H1 (cell line): ENCODE data around the gene COL8A2. TPM values are rescaled to one million over a fixed set of nuclear protein-coding genes. Genes with fewer than 3 reads are reported as not detected.

Experiments used
- CHD7 ChIP-seq: fragments of 300-600 bp; sonication (generic); IDR thresholded peaks from 2 replicates; pipeline ENCODE4 v1.7.1; 2012; ENCODE audit warnings: low read length, moderate library complexity, mild to moderate bottlenecking, inconsistent platforms; ENCODE audit not compliant: insufficient replicate concordance
- SIX5 ChIP-seq: IDR thresholded peaks from 2 replicates; pipeline ENCODE4 v1.6.1; 2011; ENCODE audit warnings: mild to moderate bottlenecking, low read depth, low read length
- polyA plus RNA-seq, 7 experiments: library from polyadenylated mRNA; depleted of rRNA in 3 of 7; stranded (reverse) in 5 of 7; unstranded in 2 of 7; fragments of >200 nt in 5 of 7; fragments of 200-250 nt in 2 of 7; gene quantifications; 1 replicate in 5 of 7; 2 replicates in 1 of 7; 4 replicates in 1 of 7; pipeline versions ENCODE4 v1.2.1 to v1.2.3, GENCODE V29; 2011 to 2013; ENCODE audit warnings: missing spikeins in 2 of 7, mixed read lengths in 2 of 7
- total RNA-seq: library from RNA; stranded (reverse); fragmentation: NEBNext Ultra II Directional; extraction: Animal tissue kit (Norgen Biotek cat#: 25700); gene quantifications from 2 replicates; pipeline ENCODE4 v1.2.1, GENCODE V29; 2021

COL8A2 gene
- total and polyA plus RNA-seq, 2 of the 8 experiments (the other 6 are each of a cell fraction or from before 2014, with no cell fraction given) = 2.1 to 2.8 TPM

GRCh38 chr1:36126797-36127500 is 1.9 kb upstream of the COL8A2 start (continued):
- TF ChIP-seq CHD7 = no peak
- TF ChIP-seq SIX5 = no peak
